Hepatic stellate cell (primary cell): Measurements from ENCODE around the gene PRIM2.
"Not testable (repeated sequence)": the region's sequence is repeated elsewhere in the genome, so short reads cannot be mapped to it uniquely, and the experiment has no call there.

ENCODE experiments used
- DNase-seq: peaks from one replicate; pipeline ENCODE4 v3.0.0; 2011; ENCODE audit warnings: low spot score

Gene PRIM2

DNA sequence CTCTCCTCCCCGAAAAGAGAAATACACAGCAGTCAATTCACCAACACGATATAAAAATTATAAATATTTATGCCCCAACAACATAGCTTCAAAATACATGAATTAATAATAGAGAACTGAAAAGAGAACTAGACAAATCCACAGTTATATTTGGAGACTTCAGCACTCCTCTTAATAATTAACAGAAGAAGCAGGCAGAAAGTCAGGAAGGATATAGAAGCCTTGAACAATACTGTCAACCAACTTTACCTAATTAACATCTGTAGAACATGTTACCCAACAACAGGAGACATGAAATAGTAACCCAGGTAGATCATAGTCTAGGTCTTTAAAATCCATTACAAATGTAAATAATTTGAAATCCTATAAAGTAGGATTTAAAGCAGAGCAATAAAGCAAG is 293.2 kb downstream of the PRIM2 start:
- DNase-seq = not testable (repeated sequence)

DNA sequence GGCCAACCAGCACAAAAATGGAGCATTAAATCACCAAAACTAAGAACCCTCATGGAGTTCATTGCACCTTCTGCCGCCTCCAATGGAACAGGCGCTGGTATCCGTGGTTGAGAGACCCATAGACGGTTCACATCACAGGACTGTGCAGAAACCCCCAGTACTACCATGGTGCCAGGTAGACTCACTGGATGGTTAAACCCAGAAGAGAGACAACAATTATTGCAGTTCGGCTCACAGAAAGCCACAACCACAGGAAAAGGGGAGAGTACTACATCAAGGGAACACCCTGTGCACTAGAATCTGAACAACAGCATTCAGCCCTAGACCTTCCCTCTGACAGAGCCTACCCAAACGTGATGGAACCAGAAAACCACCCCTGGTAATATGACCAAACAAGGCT is 301.5 kb downstream of the PRIM2 start:
- not testable (repeated sequence) for DNase-seq

- DNase-seq = not testable (repeated sequence)
Measured at GRCh38 chr6:57631773-57632172, 314.3 kb downstream of the PRIM2 start.

DNA sequence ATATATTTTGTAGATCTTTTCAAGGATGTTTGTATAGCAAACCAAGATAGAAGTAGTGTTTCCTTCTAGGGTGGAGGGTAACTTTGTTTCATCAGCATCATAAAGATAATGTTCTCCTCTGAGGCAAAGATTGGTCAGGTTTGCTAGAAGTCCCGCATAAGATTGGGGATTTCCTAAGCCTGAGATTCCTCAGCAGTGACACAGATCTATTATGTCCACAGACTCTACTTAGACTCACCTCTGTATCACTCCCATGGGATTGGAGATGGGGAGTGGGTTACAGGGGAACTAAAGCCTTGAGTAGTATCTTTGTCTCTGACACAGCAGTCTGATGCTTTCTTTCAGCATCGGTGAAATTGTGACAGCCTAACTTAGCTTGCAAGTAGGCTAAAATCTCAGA is 341.1 kb downstream of the PRIM2 start:
- not testable (repeated sequence) for DNase-seq

GRCh38 chr6:57659794-57660193 is 342.4 kb downstream of the PRIM2 start:
- DNase-seq = not testable (repeated sequence)

DNA sequence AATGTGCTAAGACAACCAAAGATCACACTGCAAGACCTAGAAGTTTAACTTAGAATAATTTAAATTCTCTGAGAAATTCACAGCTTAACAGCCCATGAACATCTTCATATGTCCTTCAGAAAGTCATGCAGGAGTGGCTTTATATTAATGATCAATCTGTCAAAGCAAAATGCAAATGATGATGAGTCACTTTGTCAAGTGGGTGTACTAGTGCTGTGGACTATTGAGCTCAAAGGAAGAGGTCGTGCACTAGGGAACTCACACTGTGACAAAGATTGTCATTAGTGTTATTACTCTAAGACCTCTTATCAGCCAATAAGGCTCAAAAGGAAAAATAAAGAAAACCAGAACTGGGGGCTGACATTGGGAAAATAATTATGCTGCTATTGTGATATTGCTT is 343.5 kb downstream of the PRIM2 start:
- DNase-seq = not testable (repeated sequence)

GRCh38 chr6:57668108-57668507 is 350.7 kb downstream of the PRIM2 start:
- not testable (repeated sequence) for DNase-seq

GRCh38 chr6:57671237-57671636 is 353.8 kb downstream of the PRIM2 start:
- DNase-seq = not testable (repeated sequence)

GRCh38 chr6:57671937-57672627 is 354.7 kb downstream of the PRIM2 start:
- DNase-seq = not testable (repeated sequence)

DNA sequence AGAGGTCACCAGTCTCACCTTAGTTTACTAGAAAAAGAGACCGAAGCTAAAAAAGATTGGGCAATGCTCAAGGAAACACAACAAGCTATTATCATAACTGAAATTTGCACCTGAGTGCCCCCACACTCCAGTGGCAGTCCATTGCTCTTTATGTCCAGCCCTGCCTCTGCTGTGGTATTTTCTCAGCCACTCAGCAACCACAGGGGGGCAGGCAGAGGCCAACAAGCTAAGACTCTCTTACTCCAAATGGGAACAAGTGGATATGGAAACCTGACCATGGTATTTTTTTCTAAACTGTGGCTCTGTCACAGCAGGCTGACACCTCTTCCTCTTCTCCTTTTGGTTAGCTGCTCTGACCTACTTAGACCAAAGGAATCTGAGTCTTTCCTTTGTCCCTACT is 355.9 kb downstream of the PRIM2 start:
- DNase-seq = not testable (repeated sequence)

GRCh38 chr6:57675386-57675785 is 358.0 kb downstream of the PRIM2 start:
- not testable (repeated sequence) for DNase-seq

- not testable (repeated sequence) for DNase-seq
Measured at GRCh38 chr6:57696382-57696781, 379.0 kb downstream of the PRIM2 start.
